ENCODE results near the gene PPM1B.

PPM1B gene

DNA sequence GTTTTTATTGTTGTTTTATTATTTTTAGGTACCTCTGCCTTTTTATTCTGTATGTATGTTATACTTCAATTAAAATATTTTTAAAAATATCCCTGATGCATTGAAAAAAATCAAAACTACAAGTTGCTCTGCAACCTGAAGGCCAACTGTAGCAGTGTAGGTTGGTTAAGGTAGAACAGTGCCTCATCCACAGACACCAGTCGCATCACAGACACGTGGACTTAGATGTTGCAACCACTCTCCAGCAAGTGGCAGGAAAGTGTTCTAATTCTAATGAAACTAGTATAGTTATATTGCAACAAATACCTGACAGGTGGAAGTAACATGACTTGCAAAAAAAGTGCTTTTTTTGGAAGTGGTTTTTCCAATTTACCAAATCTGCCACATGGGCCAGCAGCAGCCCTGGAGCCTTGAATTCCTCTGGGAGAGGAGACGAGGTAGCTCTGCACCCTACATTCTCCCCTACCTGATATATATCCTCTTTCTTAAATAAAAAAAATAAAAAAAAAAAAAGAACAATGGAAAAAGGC, 78.2 kb downstream of the PPM1B start:
- TF ChIP-seq, protein P1, sequence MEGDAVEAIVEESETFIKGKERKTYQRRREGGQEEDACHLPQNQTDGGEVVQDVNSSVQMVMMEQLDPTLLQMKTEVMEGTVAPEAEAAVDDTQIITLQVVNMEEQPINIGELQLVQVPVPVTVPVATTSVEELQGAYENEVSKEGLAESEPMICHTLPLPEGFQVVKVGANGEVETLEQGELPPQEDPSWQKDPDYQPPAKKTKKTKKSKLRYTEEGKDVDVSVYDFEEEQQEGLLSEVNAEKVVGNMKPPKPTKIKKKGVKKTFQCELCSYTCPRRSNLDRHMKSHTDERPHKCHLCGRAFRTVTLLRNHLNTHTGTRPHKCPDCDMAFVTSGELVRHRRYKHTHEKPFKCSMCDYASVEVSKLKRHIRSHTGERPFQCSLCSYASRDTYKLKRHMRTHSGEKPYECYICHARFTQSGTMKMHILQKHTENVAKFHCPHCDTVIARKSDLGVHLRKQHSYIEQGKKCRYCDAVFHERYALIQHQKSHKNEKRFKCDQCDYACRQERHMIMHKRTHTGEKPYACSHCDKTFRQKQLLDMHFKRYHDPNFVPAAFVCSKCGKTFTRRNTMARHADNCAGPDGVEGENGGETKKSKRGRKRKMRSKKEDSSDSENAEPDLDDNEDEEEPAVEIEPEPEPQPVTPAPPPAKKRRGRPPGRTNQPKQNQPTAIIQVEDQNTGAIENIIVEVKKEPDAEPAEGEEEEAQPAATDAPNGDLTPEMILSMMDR (IDR thresholded peaks at IDR 0.05): no peak

GRCh38 chr2:44247924-44248323, 79.2 kb downstream of the PPM1B start:
- TF ChIP-seq, protein P1 (IDR thresholded peaks at IDR 0.05): no peak

DNA sequence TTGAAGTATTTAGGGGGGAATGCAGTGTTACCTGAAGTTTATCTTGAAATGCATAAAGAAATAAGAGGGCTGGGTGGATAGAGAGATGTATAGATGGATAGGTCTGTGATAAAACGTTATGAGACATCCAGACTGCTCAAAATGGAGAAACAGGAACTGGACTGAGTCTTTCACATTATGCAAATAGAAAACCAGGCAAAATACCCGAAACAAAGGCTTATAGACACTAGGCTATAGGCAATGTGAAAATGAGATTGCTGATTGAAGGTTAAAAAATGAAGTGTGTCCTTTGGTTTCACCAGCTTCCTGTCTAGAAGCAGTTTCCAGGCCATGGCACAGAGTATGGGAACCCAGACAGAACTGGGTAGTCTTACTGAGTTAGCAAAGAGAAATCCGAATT, 81.7 kb downstream of the PPM1B start:
- TF ChIP-seq, protein P1 (IDR thresholded peaks at IDR 0.05): no peak

DNA sequence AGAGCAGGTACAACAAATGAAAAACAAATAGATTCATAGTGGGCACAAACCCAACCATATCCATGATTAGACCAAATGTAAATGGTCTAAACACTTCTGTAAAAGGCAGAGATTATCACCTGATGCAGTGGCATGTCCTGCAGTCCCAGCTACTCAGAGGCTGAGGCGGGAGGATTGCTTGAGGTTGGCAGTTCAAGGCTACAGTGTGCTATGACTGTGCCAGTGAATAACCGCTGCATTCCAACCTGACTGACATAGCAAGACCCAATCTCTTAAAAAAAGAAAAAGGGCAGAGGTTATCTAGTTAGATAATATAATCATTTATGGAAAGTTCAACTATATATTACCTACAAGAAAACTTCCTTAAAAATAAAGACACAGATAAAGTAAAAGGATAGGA, 85.3 kb downstream of the PPM1B start:
- TF ChIP-seq, protein P1 (IDR thresholded peaks at IDR 0.05): no peak

DNA sequence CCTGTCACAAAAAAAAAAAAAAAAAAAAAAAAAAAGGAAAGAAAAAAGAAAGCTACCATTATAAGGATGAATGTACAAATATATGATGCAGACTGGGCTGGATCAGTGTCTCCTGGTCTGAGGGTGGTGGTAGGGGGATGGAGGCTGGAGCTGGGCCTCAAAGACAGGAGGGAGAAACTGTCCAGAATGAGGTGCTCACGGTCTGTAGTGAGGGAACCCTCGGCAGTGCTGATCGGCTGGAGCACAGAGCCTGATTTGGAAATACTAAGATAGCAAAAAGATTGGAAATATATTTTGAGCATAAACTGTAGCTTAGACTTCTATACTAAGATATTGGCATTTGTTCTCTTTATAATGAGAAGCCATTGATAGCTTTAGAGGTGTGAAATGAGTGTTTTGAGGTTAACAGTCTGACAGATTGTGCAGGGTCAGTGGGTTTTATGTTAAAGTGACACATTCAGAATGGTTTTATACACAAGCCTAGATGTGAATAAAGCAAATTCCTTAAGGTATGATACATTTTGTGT, 98.7 kb downstream of the PPM1B start:
- TF ChIP-seq, protein P1 (IDR thresholded peaks at IDR 0.05): no peak

DNA sequence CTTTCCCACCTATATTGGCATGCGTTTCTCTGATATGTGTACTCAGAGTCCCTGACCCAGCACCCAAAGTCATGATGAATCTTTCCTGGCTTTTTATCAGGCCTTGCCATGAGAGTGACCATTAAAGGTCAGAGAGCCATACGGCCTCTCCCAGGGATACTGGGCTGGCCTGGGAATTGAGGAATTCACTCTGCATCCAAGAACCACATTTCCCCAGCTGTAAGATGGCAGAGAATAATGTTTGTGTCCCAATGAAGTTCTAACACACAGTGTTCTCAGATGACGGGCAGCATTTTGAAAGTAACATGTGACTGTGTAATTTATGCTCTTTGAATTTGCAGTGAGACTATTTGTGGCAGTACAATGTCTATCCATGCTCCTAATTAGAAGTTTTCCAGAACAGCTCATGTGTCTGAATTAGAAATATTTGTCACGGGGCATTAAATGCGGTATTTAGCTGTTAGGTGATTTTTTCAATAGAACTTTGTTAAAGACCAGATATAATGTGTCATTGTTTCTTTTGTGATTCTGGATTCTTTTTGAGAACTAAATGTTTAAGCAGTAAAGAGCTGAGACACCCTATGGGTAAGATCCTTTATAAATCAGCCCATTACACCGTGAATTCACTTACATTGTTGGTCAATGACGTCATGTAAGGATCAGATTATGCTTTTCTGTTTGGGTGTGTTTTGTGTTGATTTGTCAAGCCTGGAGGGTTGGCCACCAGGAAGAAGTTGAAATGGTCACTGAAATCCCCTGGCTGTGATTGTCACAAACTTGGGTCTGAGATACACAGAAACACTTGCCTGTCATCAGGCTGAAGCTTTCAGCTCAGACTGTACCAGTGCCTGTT, 99.3 kb downstream of the PPM1B start:
- TF ChIP-seq, protein P1 (IDR thresholded peaks at IDR 0.05): no peak

DNA sequence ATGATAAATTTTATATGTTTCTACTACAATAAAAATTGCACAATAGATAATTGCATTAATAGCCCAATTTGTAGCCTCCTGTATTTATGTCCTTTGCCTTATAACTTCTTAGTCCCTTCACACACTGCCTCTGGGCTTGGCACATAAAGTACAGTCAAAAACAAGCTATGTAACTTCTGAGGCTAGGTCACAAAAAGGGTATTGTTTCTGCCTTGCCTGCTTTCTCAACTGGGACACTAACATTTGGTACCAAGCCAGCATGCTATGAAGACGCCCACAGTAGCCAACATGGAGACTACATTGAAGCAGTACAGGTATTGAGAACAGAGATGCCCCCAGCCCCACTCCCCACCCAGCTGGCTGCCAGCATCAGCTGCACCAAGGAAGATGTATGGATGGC, 101.2 kb downstream of the PPM1B start:
- TF ChIP-seq, protein P1 (IDR thresholded peaks at IDR 0.05): no peak

Data from LNCAP (cell line).